ENCODE data around the gene ABHD11.

ABHD11 gene

GRCh38 chr7:73701357-73701995, 37.1 kb downstream of the ABHD11 start:
- peak; percentile 74 for DNase-seq (ENCODE audit: low spot score)

- DNase-seq (ENCODE audit: low spot score): no peak
Measured at GRCh38 chr7:73700581-73701134, 37.9 kb downstream of the ABHD11 start.

- DNase-seq (ENCODE audit: low spot score): no peak
Measured at GRCh38 chr7:73700069-73700423, 38.6 kb downstream of the ABHD11 start.

- no peak for DNase-seq (ENCODE audit: low spot score)
Measured at GRCh38 chr7:73699370-73700068, 39.1 kb downstream of the ABHD11 start.

GRCh38 chr7:73698410-73698809, 40.2 kb downstream of the ABHD11 start:
- DNase-seq (ENCODE audit: low spot score): no peak

- DNase-seq (ENCODE audit: low spot score): no peak
Measured at GRCh38 chr7:73696372-73696771, 42.2 kb downstream of the ABHD11 start.

GRCh38 chr7:73690646-73691045, 48.0 kb downstream of the ABHD11 start:
- DNase-seq (ENCODE audit: low spot score): no peak

- DNase-seq (ENCODE audit: low spot score): no peak
Measured at GRCh38 chr7:73688288-73688687, 50.3 kb downstream of the ABHD11 start.

All from hepatic stellate cell (primary cell).